ENCODE data around the gene CENPE.
"Not testable (repeated sequence)": the region's sequence is repeated elsewhere in the genome, so short reads cannot be mapped to it uniquely, and the experiment has no call there.

The CENPE gene

GRCh38 chr4:103201724-103202123 is 3.6 kb upstream of the CENPE start:
- in situ Hi-C loops (cut with HindIII; ENCODE audit: low pct_ligation_motif_present, low sequenced_read_pairs) = no loop called here
- DNase-seq = no peak
- Histone ChIP-seq H3K4me3 (ENCODE audit: low read depth, low read length) (no peak overlapping the region), H3K27me3 (replicated peaks) (no peaks in the 10 kb centered on the region), H3K36me3 (replicated peaks) (no peaks in the 10 kb centered on the region), H3K27ac (no peak overlapping the region)
- TF ChIP-seq CTCF (IDR thresholded peaks at IDR 0.05; ENCODE audit: low read depth, low read length, missing control alignments) = no peak

GRCh38 chr4:103201253-103201652 is 3.1 kb upstream of the CENPE start:
- no peak overlapping the region for H3K27ac ChIP-seq
- no peak for TF ChIP-seq CTCF (IDR thresholded peaks at IDR 0.05; ENCODE audit: low read depth, low read length, missing control alignments)

GRCh38 chr4:103199009-103199408 is 866 bp upstream of the CENPE start:
- Histone ChIP-seq H3K4me3 (ENCODE audit: low read depth, low read length) (peak overlapping the region; percentile 75), H3K27ac (no peak overlapping the region), H3K27me3 (replicated peaks) (no peaks in the 10 kb centered on the region), H3K36me3 (replicated peaks) (no peaks in the 10 kb centered on the region)
- no peak for DNase-seq
- in situ Hi-C loops (cut with HindIII; ENCODE audit: low pct_ligation_motif_present, low sequenced_read_pairs) = no loop called here
- TF ChIP-seq CTCF (IDR thresholded peaks at IDR 0.05; ENCODE audit: low read depth, low read length, missing control alignments) = no peak

More at GRCh38 chr4:103201253-103201652, 3.1 kb upstream of the CENPE start:
- no peaks in the 10 kb centered on the region for H3K27me3 ChIP-seq (replicated peaks)
- DNase-seq = no peak
- in situ Hi-C loops (cut with HindIII; ENCODE audit: low pct_ligation_motif_present, low sequenced_read_pairs) = no loop called here
- H3K36me3 ChIP-seq (replicated peaks) = no peaks in the 10 kb centered on the region
- H3K4me3 ChIP-seq (ENCODE audit: low read depth, low read length) = no peak overlapping the region

- in situ Hi-C loops (cut with HindIII; ENCODE audit: low pct_ligation_motif_present, low sequenced_read_pairs) = no loop called here
- no peak for TF ChIP-seq CTCF (IDR thresholded peaks at IDR 0.05; ENCODE audit: low read depth, low read length, missing control alignments)
- Histone ChIP-seq H3K36me3 (replicated peaks) (no peaks in the 10 kb centered on the region), H3K4me3 (ENCODE audit: low read depth, low read length) (peak overlapping the region; percentile 75), H3K27me3 (replicated peaks) (no peaks in the 10 kb centered on the region), H3K27ac (peak overlapping the region; percentile 79)
- no peak for DNase-seq
Measured at GRCh38 chr4:103197765-103198110, 405 bp downstream of the CENPE start.

GRCh38 chr4:103193457-103193856 is 4.7 kb downstream of the CENPE start:
- in situ Hi-C loops (cut with HindIII; ENCODE audit: low pct_ligation_motif_present, low sequenced_read_pairs) = no loop called here
- no peaks in the 10 kb centered on the region for H3K36me3 ChIP-seq (replicated peaks)
- TF ChIP-seq CTCF (IDR thresholded peaks at IDR 0.05; ENCODE audit: low read depth, low read length, missing control alignments) = no peak
- no peaks in the 10 kb centered on the region for H3K27me3 ChIP-seq (replicated peaks)
- no peak overlapping the region for H3K27ac ChIP-seq
- DNase-seq = no peak
- H3K4me3 ChIP-seq (ENCODE audit: low read depth, low read length) = no peak overlapping the region

GRCh38 chr4:103171006-103171405 is 27.1 kb downstream of the CENPE start:
- Histone ChIP-seq H3K27me3 (replicated peaks) (no peaks in the 10 kb centered on the region), H3K4me3 (ENCODE audit: low read depth, low read length) (no peak overlapping the region), H3K27ac (no peak overlapping the region), H3K36me3 (replicated peaks) (peaks cover 3% of the 10 kb centered on the region)
- DNase-seq = no peak
- in situ Hi-C loops (cut with HindIII; ENCODE audit: low pct_ligation_motif_present, low sequenced_read_pairs) = no loop called here
- TF ChIP-seq CTCF (IDR thresholded peaks at IDR 0.05; ENCODE audit: low read depth, low read length, missing control alignments) = no peak

GRCh38 chr4:103169750-103170149 is 28.4 kb downstream of the CENPE start:
- H3K4me3 ChIP-seq (ENCODE audit: low read depth, low read length); H3K27ac ChIP-seq; H3K27me3 ChIP-seq (replicated peaks); in situ Hi-C loops (cut with HindIII; ENCODE audit: low pct_ligation_motif_present, low sequenced_read_pairs); H3K36me3 ChIP-seq (replicated peaks); DNase-seq: not testable (repeated sequence)
